ENCODE data around the gene MYOT.
"Not testable (repeated sequence)": the region's sequence is repeated elsewhere in the genome, so short reads cannot be mapped to it uniquely, and the experiment has no call there.

The MYOT gene

DNA sequence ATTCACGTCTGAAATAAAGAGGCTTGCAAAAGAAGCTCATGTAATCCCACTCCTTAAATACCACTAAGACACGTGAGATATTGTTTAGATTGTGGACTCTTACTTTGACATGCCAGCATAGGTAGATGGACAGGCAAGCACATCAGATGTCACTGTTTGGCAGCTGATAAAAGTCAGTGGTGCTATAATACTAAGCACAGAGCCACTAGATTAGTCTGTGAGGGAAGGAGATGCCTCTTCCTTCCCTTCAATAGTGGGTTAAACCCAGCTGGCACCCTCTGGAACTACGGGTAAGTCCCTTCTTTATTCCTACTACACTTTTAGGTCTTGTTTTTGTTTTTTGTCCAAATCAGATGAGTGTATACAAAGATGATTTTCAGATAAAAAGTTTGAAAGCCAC lies at the start of gene MYOT:
Gene MYOT, plus strand, starts transcription at position 197 of the 400 bp plus-strand sequence. CDS start 2,792 bp downstream, outside the sequence.
- DNase-seq = no peak

DNA sequence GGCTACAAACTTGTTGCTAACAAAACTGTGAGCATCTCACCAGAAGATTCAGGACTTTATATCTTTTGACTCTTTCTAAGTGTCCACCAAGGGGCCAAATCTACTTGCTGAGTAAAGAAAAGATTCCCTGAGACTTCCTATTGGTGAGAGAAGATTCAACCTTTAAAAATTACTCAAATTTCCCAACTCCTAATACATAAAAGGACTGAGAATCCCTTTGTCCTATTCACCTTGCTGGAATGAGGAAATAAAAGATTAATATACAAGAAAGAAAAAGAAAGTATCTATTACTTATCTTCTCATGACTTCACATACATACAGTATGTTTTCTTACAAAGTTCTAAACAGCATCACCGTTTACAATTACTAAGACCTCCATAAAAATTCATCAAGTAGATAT lies 47.9 kb upstream of the MYOT start:
- DNase-seq = no peak

GRCh38 chr5:137822158-137822764 lies 45.4 kb upstream of the MYOT start:
- DNase-seq = no peak

DNA sequence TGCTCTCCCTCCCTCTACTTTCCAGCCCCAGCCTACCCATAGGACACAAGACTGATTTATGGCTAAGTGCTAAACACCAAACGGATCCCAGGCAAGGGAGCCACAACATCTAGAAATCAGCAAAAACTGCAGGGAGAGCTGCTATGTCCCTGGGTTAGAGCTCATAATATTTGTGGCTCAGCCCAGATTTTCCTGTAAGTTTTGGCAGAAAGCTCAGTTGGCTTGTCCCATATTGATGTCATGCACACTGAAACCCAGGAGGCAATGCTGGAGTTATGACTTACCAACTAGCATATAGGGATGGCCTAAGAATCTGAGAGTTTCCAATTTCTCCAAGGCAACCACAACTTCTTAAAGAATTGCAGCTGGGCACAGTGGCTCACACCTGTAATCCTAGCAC lies 44.7 kb upstream of the MYOT start:
- no peak for DNase-seq

- no peak for DNase-seq
Measured at GRCh38 chr5:137825165-137825564, 42.5 kb upstream of the MYOT start.

GRCh38 chr5:137826067-137826466 lies 41.6 kb upstream of the MYOT start:
- no peak for DNase-seq

DNA sequence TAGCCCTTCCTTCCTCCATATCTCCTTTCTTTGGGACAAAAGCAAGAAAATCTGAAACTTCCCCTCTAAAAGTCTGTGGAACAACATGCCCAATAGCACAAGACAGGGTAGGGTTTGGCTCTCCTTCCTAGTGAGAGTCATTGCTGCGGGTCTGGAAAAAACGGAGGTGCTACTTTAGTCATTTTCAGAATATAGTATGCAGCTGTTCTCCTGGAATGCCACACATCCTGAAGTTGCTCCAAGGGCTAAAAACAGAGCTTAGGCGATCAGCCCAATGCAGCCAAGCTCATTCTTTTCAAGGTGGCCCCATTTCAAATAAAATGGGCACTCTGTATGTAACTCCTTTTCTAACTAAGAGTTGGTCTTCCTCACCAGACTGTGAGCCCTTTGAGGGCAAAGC lies 39.5 kb upstream of the MYOT start:
- DNase-seq = no peak

GRCh38 chr5:137828664-137829063 lies 39.0 kb upstream of the MYOT start:
- no peak for DNase-seq

GRCh38 chr5:137831105-137831504 lies 36.6 kb upstream of the MYOT start:
- DNase-seq = no peak

- DNase-seq = no peak
Measured at GRCh38 chr5:137831526-137831925, 36.1 kb upstream of the MYOT start.

DNA sequence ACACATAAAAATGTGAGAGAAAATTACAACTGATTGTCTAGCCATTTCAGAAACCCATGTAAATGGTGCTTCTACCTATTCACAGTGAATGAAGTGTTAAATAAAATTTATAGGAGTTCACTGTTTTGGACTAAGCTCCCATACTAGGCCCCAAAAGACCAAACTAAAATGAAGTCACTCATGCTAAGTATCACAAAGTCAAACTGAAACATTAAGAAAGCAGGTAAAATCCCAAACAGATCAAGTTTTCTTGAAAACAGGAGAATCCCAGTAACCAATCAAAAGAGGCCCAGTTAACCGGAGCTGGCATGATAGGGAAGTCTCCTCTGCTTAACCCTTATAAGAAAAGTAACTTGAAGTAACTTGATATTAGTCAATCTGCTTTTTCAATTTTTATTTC lies 35.2 kb upstream of the MYOT start:
- DNase-seq = no peak

- no peak for DNase-seq
Measured at GRCh38 chr5:137833463-137833862, 34.2 kb upstream of the MYOT start.

- no peak for DNase-seq
Measured at GRCh38 chr5:137834498-137835049, 33.1 kb upstream of the MYOT start.

DNA sequence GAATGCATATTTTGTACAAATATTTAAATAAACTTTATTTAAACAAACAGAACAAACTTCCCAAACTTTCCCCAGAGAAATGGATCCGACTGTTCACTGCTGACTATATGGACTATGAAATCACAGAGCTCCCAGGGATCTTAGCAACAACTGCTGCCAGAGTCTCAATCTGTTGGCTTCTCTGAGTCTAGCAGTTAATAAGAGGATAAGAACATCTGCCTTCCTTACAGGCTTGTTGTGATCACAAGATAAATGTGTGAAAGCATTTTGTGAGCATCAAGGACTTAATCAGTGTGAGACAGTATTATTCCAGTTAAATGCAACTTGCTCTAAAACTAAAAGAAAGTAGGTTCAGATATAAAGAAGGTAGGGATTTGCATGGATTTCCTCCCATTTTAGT lies 31.4 kb upstream of the MYOT start:
- no peak for DNase-seq

DNA sequence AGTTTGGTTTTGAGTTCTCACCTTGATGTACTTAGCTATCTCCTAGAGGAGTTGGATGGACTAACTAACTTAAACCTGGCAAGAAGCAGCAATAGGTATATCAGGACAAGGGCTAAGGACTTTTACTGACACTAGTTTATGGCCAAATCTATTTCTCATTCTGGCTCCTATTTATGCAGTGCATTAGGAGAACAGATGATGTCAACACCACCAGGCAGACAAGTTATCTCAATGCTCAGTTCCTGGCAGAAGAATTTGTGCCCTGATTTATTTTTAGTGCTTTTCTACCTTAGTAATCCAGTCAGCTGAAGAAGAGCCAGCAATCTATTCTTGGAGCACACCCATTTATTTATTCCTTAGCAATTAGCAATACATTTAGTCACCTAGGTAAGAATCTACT lies 30.7 kb upstream of the MYOT start:
- no peak for DNase-seq

DNA sequence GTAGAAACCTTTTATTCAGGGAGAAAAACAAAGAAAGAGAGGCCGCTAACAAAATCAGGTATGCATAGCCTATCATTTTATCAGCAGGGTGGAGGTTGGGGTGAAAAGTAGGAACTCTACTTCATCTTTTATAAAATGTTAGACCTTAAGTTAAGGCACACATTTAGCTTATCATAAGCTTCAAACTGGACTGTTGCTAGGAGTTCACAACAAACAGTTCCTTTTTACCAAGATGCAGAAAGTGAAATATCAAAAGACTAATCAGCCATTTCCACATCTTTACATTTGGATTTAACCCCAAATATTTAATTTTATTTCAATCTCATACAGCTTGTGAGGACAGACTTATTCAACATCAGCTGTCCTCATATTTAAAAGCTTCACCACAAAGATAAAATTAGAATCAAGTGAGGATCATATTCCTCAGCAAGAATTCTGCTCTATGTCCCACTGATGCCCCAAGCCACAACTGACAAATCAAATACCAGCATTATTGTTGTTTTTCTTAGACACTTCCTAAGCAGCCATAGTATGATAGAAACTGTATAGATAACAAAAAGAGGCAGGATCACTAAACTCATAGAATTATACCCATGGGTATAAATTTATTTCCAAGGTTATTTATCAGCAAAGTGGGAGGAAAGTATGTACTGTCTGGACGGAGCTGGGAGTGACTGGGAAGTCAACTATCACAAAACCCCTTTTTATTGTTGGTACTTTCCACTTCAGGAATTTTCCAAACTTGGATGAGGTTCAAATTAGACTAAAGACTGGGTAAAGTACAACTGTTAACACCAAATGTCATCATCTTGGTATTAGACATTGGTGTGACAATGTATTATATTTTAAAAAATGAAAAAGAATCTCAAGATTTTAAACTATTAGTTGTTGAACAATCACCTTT lies 29.9 kb upstream of the MYOT start:
- no peak for DNase-seq

DNA sequence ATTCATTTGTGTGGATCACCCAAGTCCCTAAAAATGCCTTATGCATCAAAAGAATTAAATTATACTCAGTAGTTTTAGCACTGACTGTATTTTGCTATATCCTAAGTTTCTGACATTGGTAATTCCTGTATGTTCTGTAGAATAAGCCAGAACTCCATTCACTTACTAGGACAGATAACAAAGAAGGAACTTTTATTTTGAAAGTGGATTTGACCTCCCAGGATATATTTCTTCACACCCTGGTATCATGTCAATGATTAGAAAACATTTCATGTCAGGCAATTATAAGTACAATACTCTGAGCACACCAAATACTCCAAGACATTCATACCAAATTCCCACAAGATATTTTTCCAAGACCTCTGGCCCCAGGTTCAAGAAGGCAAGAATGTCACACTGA lies 28.7 kb upstream of the MYOT start:
- DNase-seq = no peak

GRCh38 chr5:137842296-137842695 lies 25.4 kb upstream of the MYOT start:
- DNase-seq = no peak

GRCh38 chr5:137843676-137844299 lies 23.9 kb upstream of the MYOT start:
- no peak for DNase-seq

DNA sequence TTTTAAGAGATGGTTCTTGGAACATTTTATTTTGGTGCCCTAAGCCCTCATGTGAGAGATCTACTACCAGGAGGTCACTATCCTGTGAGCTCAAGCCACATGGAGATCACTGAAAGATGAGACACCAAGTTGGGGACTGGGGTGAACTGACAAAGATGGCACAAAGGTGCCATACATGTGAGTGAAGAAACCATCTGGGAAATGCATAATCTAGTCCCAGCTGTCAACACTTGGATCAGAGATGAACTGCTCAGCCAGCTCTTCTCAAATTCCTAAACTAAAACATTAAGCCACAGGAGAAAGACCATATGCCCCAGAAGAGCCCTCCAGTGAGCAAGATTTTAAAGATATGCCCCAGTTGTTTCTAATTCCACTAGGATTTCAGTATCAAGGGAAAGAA lies 22.2 kb upstream of the MYOT start:
- no peak for DNase-seq

DNA sequence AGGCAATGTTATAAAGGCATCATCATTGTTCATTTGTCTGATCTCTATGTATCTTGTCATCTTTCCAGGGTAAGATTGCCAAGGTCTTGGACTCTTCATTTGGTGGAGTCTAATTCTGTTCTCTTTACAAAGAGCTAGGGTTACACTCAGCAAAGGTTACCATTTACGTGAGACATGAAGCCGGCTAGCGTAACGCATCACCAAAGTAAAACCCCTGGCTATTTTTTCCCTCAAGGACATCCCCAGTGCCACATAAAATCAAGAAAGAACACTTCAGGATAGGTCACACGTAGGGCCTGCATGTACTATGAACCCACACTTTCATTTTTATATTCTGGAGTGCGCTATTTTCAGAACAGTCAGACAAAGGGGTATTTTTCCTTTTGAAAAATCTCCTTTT lies 20.0 kb upstream of the MYOT start:
- DNase-seq = no peak

DNA sequence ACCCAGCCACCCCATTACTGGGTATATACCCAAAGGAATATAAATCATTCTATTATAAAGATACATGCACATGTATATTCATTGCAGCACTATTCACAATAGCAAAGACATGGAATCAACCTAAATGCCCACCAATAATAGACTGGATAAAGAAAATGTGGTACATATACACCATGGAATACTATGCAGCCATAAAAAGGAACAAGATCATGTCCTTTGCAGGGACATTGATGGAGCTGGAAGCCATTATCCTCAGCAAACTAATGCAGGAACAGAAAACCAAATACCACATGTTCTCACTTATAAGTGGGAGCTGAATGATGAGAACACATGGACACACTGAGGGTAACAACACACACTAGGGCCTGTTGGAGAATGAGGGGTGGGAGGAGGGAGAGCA lies 14.5 kb upstream of the MYOT start:
- DNase-seq = not testable (repeated sequence)

- DNase-seq = no peak
Measured at GRCh38 chr5:137856201-137856600, 11.5 kb upstream of the MYOT start.

Data from activated CD4-positive, CD25-positive, alpha-beta regulatory T cell (primary cell).